ENCODE data around the gene MEGF10.

Gene MEGF10

DNA sequence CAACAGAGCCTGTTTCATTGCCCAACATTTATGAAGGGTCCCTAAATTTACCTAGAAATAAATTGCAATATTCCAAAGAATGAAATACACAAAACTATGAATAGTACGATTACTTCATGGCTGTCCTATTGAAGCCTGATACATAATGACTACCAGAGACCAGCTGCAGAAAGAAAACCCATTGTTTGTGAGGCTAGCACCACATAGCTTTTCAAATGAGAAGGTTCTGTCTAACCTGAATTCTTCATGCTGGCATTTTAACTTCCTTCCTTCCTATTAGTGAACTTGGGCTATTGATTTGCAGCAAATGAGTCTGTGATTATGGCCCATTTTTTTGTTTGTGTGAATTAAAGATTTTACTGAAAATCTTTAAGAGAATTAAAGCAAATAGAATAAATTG lies 47.3 kb downstream of the MEGF10 start:
- TF ChIP-seq, protein P1, sequence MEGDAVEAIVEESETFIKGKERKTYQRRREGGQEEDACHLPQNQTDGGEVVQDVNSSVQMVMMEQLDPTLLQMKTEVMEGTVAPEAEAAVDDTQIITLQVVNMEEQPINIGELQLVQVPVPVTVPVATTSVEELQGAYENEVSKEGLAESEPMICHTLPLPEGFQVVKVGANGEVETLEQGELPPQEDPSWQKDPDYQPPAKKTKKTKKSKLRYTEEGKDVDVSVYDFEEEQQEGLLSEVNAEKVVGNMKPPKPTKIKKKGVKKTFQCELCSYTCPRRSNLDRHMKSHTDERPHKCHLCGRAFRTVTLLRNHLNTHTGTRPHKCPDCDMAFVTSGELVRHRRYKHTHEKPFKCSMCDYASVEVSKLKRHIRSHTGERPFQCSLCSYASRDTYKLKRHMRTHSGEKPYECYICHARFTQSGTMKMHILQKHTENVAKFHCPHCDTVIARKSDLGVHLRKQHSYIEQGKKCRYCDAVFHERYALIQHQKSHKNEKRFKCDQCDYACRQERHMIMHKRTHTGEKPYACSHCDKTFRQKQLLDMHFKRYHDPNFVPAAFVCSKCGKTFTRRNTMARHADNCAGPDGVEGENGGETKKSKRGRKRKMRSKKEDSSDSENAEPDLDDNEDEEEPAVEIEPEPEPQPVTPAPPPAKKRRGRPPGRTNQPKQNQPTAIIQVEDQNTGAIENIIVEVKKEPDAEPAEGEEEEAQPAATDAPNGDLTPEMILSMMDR (IDR thresholded peaks at IDR 0.05; ENCODE audit: low read depth, low read length), result no peak
- no peak for TF ChIP-seq EZH2phosphoT487 (IDR thresholded peaks at IDR 0.05; ENCODE audit: low read depth)
- no peaks in the 10 kb centered on the region for H4K20me1 ChIP-seq (ENCODE audit: insufficient read depth, low read length)
- H2AFZ ChIP-seq (ENCODE audit: low read depth, low read length), result no peak overlapping the region
- H3K27ac ChIP-seq (ENCODE audit: low read length), result no peak overlapping the region
- H3K4me2 ChIP-seq (ENCODE audit: low read length), result no peak overlapping the region
- no peaks in the 10 kb centered on the region for H3K79me2 ChIP-seq (ENCODE audit: low read length)
- H3K36me3 ChIP-seq (replicated peaks; ENCODE audit: low read depth, low read length), result no peaks in the 10 kb centered on the region
- H3K27me3 ChIP-seq (ENCODE audit: low read depth, low read length), result no peaks in the 10 kb centered on the region; the same call in 1 of the 2 replicates
- no peaks in the 10 kb centered on the region for H3K4me1 ChIP-seq (ENCODE audit: low read length)
- no peaks in the 10 kb centered on the region for H3K9me3 ChIP-seq (ENCODE audit: insufficient read depth, low read length)
- H3K4me3 ChIP-seq (ENCODE audit: low read length), result no peak overlapping the region
- no peak overlapping the region for H3K9ac ChIP-seq (ENCODE audit: low read length)

DNA sequence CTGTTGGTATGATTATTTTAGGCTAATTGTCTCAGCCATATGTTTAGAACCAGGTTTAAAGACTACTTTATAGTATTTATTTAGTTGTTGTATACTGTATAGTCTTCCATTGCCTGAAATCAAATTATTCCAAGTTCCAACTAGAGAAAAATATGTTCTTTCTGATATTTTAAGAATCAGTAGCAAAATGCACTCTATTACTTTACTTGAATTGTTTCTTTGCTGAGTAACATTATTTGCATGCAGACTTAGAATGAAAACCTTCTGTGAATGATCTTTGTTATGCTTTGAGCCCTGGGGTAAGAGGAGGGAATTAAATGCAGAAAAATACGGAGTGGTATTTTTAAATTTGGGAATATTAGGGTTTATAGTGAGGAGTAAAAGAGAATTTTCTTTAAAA lies 47.9 kb downstream of the MEGF10 start:
- Histone ChIP-seq H3K4me1 (ENCODE audit: low read length) (no peaks in the 10 kb centered on the region), H3K27me3 (ENCODE audit: low read depth, low read length) (no peaks in the 10 kb centered on the region; the same call in 1 of the 2 replicates), H3K9me3 (ENCODE audit: insufficient read depth, low read length) (no peaks in the 10 kb centered on the region), H3K9ac (ENCODE audit: low read length) (no peak overlapping the region), H2AFZ (ENCODE audit: low read depth, low read length) (no peak overlapping the region), H3K4me3 (ENCODE audit: low read length) (no peak overlapping the region), H3K27ac (ENCODE audit: low read length) (no peak overlapping the region), H3K4me2 (ENCODE audit: low read length) (no peak overlapping the region), H3K79me2 (ENCODE audit: low read length) (no peaks in the 10 kb centered on the region), H4K20me1 (ENCODE audit: insufficient read depth, low read length) (no peaks in the 10 kb centered on the region), H3K36me3 (replicated peaks; ENCODE audit: low read depth, low read length) (no peaks in the 10 kb centered on the region)
- TF ChIP-seq, protein P1 (IDR thresholded peaks at IDR 0.05; ENCODE audit: low read depth, low read length), result no peak

DNA sequence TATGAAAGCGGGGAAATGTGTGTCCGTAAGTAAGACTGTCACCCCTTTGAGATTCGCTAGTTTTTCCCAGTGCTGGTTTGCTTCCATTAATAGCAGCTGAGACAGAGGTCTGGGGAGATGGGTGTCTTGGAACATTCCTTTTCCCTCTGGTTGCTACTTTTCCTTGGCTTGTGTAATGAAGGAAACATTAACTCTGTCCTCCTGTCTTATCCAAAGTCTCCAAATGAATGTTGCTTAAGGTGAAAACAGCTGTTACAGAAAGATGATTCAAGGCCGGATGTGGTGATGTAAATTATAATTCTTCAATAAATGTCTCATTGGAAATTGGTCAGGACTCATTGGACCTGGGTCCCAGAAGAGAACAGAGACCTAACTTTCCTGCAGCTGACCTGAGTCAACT lies 50.0 kb downstream of the MEGF10 start:
- Histone ChIP-seq H3K4me3 (ENCODE audit: low read length) (no peak overlapping the region), H3K9me3 (ENCODE audit: insufficient read depth, low read length) (no peaks in the 10 kb centered on the region), H3K9ac (ENCODE audit: low read length) (no peak overlapping the region), H3K27me3 (ENCODE audit: low read depth, low read length) (no peaks in the 10 kb centered on the region; the same call in 1 of the 2 replicates), H2AFZ (ENCODE audit: low read depth, low read length) (no peak overlapping the region), H3K4me1 (ENCODE audit: low read length) (no peaks in the 10 kb centered on the region), H3K36me3 (replicated peaks; ENCODE audit: low read depth, low read length) (no peaks in the 10 kb centered on the region), H3K79me2 (ENCODE audit: low read length) (no peaks in the 10 kb centered on the region), H3K27ac (ENCODE audit: low read length) (no peak overlapping the region), H4K20me1 (ENCODE audit: insufficient read depth, low read length) (no peaks in the 10 kb centered on the region), H3K4me2 (ENCODE audit: low read length) (no peak overlapping the region)
- TF ChIP-seq EZH2phosphoT487 (IDR thresholded peaks at IDR 0.05; ENCODE audit: low read depth), result no peak
- TF ChIP-seq, protein P1 (IDR thresholded peaks at IDR 0.05; ENCODE audit: low read depth, low read length), result no peak

DNA sequence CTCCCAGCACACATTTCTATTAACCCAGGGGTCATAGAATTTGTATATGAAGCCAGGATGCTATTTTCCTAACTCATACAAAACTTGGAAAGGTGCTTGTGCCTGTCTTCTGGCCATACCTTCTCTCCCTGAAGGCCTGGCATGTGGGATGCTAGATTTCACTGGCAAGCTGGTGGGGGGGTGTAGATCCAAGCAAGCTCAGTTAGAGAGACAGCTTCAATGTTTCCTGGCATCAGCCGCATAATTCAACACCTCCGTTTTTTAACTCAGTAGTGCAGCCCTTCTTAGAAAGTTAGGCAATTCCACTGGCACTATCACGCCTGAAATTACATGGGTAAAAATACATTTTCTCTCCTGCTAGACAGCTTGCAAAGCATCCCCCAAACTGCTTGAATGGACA lies 51.8 kb downstream of the MEGF10 start:
- Histone ChIP-seq H3K4me2 (ENCODE audit: low read length) (no peak overlapping the region), H3K36me3 (replicated peaks; ENCODE audit: low read depth, low read length) (no peaks in the 10 kb centered on the region), H3K9me3 (ENCODE audit: insufficient read depth, low read length) (no peaks in the 10 kb centered on the region), H4K20me1 (ENCODE audit: insufficient read depth, low read length) (no peaks in the 10 kb centered on the region), H3K4me1 (ENCODE audit: low read length) (no peaks in the 10 kb centered on the region), H3K27ac (ENCODE audit: low read length) (no peak overlapping the region), H2AFZ (ENCODE audit: low read depth, low read length) (no peak overlapping the region), H3K27me3 (ENCODE audit: low read depth, low read length) (no peaks in the 10 kb centered on the region), H3K4me3 (ENCODE audit: low read length) (no peak overlapping the region), H3K9ac (ENCODE audit: low read length) (no peak overlapping the region), H3K79me2 (ENCODE audit: low read length) (no peaks in the 10 kb centered on the region)
- TF ChIP-seq EZH2phosphoT487 (IDR thresholded peaks at IDR 0.05; ENCODE audit: low read depth), result no peak
- TF ChIP-seq, protein P1 (IDR thresholded peaks at IDR 0.05; ENCODE audit: low read depth, low read length), result no peak
